ENCODE measurements around the gene MYO5A. TPM values are rescaled to one million over a fixed set of nuclear protein-coding genes. Genes with fewer than 3 reads are reported as not detected.

MYO5A gene
- polyA plus RNA-seq, 1 donor (not counting 4 experiments of a cell fraction or from before 2014, with no cell fraction given) = 53.8 TPM

GRCh38 chr15:52360229-52361203 is 168.2 kb downstream of the MYO5A start:
- H3K27ac ChIP-seq (ENCODE audit: control insufficient read depth, insufficient read depth, low read length) = no peak overlapping the region
- no peaks in the 10 kb centered on the region for H3K9me3 ChIP-seq (ENCODE audit: control insufficient read depth, low read depth, low read length)
- H3K9me1 ChIP-seq (ENCODE audit: control insufficient read depth, extremely low read depth, insufficient read depth, low read length) = no peaks in the 10 kb centered on the region
- H3K79me2 ChIP-seq (ENCODE audit: control insufficient read depth, insufficient read depth, low read length) = no peaks in the 10 kb centered on the region
- H3K36me3 ChIP-seq (ENCODE audit: control insufficient read depth in 2 of 2, extremely low read depth in 1 of 2, insufficient read depth in 2 of 2, low read length in 2 of 2) = peaks cover 5 to 11% of the 10 kb centered on the region in 2 experiments
- H2AFZ ChIP-seq (ENCODE audit: control insufficient read depth, low read length) = no peak overlapping the region
- no peak for TF ChIP-seq EZH2 (IDR thresholded peaks at IDR 0.05; ENCODE audit: low read length)
- no peak for TF ChIP-seq CTCF (optimal IDR thresholded peaks at IDR 0.05 in 1 of 3, IDR thresholded peaks at IDR 0.05 in 1 of 3, conservative IDR thresholded peaks at IDR 0.05 in 1 of 3; ENCODE audit: extremely low read depth in 1 of 3, insufficient read depth in 2 of 3, low read length in 3 of 3)
- H4K20me1 ChIP-seq (ENCODE audit: control insufficient read depth, extremely low read depth, insufficient read depth, low read length) = no peaks in the 10 kb centered on the region
- DNase-seq (ENCODE audit: low read depth, low spot score) = no peak
- no peaks in the 10 kb centered on the region for H3K4me1 ChIP-seq (ENCODE audit: control insufficient read depth, extremely low read depth, insufficient read depth, low read length)
- no peak overlapping the region for H3K4me2 ChIP-seq (ENCODE audit: control insufficient read depth, extremely low read depth, insufficient read depth, low read depth, low read length)
- no peaks in the 10 kb centered on the region for H3K27me3 ChIP-seq (ENCODE audit: control insufficient read depth, extremely low read depth, insufficient read depth, low read length)
- H3K4me3 ChIP-seq (ENCODE audit: control insufficient read depth in 2 of 3, extremely low read depth in 1 of 3, insufficient read depth in 2 of 3, low read depth in 1 of 3, low read length in 3 of 3) = no peak overlapping the region
- H3K9ac ChIP-seq (ENCODE audit: control insufficient read depth, extremely low read depth, insufficient read depth, low read length) = no peak overlapping the region
- dilution Hi-C loops (cut with MboI; ENCODE audit: extremely low pct_ligation_motif_present, low sequenced_read_pairs) = no loop called here
- FAIRE-seq = no peak

- no peak overlapping the region for H3K4me3 ChIP-seq (ENCODE audit: control insufficient read depth in 2 of 3, extremely low read depth in 1 of 3, insufficient read depth in 2 of 3, low read depth in 1 of 3, low read length in 3 of 3)
- H3K27ac ChIP-seq (ENCODE audit: control insufficient read depth, insufficient read depth, low read length) = no peak overlapping the region
- no peak overlapping the region for H3K4me2 ChIP-seq (ENCODE audit: control insufficient read depth, extremely low read depth, insufficient read depth, low read depth, low read length)
- peaks cover 0 to 11% of the 10 kb centered on the region in 2 experiments for H3K36me3 ChIP-seq (ENCODE audit: control insufficient read depth in 2 of 2, extremely low read depth in 1 of 2, insufficient read depth in 2 of 2, low read length in 2 of 2)
- H4K20me1 ChIP-seq (ENCODE audit: control insufficient read depth, extremely low read depth, insufficient read depth, low read length) = no peaks in the 10 kb centered on the region
- no peak overlapping the region for H3K9ac ChIP-seq (ENCODE audit: control insufficient read depth, extremely low read depth, insufficient read depth, low read length)
- TF ChIP-seq CTCF (optimal IDR thresholded peaks at IDR 0.05 in 1 of 3, IDR thresholded peaks at IDR 0.05 in 1 of 3, conservative IDR thresholded peaks at IDR 0.05 in 1 of 3; ENCODE audit: extremely low read depth in 1 of 3, insufficient read depth in 2 of 3, low read length in 3 of 3) = no peak
- TF ChIP-seq EZH2 (IDR thresholded peaks at IDR 0.05; ENCODE audit: low read length) = no peak
- no peaks in the 10 kb centered on the region for H3K9me3 ChIP-seq (ENCODE audit: control insufficient read depth, low read depth, low read length)
- H3K27me3 ChIP-seq (ENCODE audit: control insufficient read depth, extremely low read depth, insufficient read depth, low read length) = no peaks in the 10 kb centered on the region
- dilution Hi-C loops (cut with MboI; ENCODE audit: extremely low pct_ligation_motif_present, low sequenced_read_pairs) = no loop called here
- no peaks in the 10 kb centered on the region for H3K4me1 ChIP-seq (ENCODE audit: control insufficient read depth, extremely low read depth, insufficient read depth, low read length)
- no peaks in the 10 kb centered on the region for H3K9me1 ChIP-seq (ENCODE audit: control insufficient read depth, extremely low read depth, insufficient read depth, low read length)
- H2AFZ ChIP-seq (ENCODE audit: control insufficient read depth, low read length) = no peak overlapping the region
- no peak for FAIRE-seq
- no peak for DNase-seq (ENCODE audit: low read depth, low spot score)
- H3K79me2 ChIP-seq (ENCODE audit: control insufficient read depth, insufficient read depth, low read length) = no peaks in the 10 kb centered on the region
Measured at GRCh38 chr15:52359722-52360121, 169.0 kb downstream of the MYO5A start.
